ENCODE data around the gene CHST4.
"Not testable (repeated sequence)": the region's sequence is repeated elsewhere in the genome, so short reads cannot be mapped to it uniquely, and the experiment has no call there.

Gene CHST4

GRCh38 chr16:71572497-71573116 is 46.4 kb downstream of the CHST4 start:
- no peak for DNase-seq

- DNase-seq, result no peak
Measured at GRCh38 chr16:71573387-71574094, 47.3 kb downstream of the CHST4 start.

- DNase-seq, result no peak
Measured at GRCh38 chr16:71574702-71575101, 48.5 kb downstream of the CHST4 start.

- DNase-seq, result no peak
Measured at GRCh38 chr16:71576971-71577370, 50.7 kb downstream of the CHST4 start, which contains the start of gene TAT. TSS of gene TAT (minus strand) at chr16:71577092. CDS start at chr16:71576415, 677 bp downstream.

GRCh38 chr16:71582553-71582848 is 56.3 kb downstream of the CHST4 start:
- not testable (repeated sequence) for DNase-seq

- DNase-seq, result no peak
Measured at GRCh38 chr16:71584543-71585317, 58.5 kb downstream of the CHST4 start.

GRCh38 chr16:71585318-71585703 is 59.1 kb downstream of the CHST4 start:
- no peak for DNase-seq

Data from NCI-H1105 (cell line).